ENCODE measurements around the gene ACTL7A.

The ACTL7A gene

DNA sequence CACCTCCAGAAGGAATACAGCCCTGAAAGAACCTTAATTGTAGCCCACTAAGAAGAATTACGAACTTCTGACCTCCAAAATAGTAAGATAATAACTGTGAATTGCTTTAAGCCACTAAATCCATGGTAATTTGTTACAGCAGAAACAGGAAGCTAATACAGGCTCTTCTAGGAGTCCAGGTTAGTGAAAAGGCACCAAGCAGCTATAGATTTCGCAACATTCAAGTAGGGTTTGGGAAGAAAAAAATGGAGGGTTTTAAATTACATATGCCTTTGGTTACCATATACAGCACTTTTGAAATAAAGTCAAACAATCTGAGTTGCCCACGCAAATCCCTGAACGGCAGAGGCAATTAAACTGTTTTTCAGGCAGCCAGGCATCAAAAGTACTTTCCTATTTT lies 1.7 kb upstream of the ACTL7A start:
- DNase-seq (ENCODE audit: extremely low spot score) = no peak
- ChIA-PET CTCF (no interaction called here), POLR2A (no interaction called here)
- no peak for TF ChIP-seq FOXK2 (IDR thresholded peaks at IDR 0.05)
- TF ChIP-seq SP1 (IDR thresholded peaks at IDR 0.05) = no peak
- no peak for TF ChIP-seq FOXM1 (IDR thresholded peaks at IDR 0.05; ENCODE audit: borderline replicate concordance)
- TF ChIP-seq HDGF (IDR thresholded peaks at IDR 0.05; ENCODE audit: borderline replicate concordance) = no peak
- TF ChIP-seq TARDBP (IDR thresholded peaks at IDR 0.05) = no peak
- TF ChIP-seq, protein P1, sequence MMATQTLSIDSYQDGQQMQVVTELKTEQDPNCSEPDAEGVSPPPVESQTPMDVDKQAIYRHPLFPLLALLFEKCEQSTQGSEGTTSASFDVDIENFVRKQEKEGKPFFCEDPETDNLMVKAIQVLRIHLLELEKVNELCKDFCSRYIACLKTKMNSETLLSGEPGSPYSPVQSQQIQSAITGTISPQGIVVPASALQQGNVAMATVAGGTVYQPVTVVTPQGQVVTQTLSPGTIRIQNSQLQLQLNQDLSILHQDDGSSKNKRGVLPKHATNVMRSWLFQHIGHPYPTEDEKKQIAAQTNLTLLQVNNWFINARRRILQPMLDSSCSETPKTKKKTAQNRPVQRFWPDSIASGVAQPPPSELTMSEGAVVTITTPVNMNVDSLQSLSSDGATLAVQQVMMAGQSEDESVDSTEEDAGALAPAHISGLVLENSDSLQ (IDR thresholded peaks at IDR 0.05) = no peak
- TF ChIP-seq ZNF384 (IDR thresholded peaks at IDR 0.05) = no peak
- no peak for TF ChIP-seq ELF4 (IDR thresholded peaks at IDR 0.05)
- TF ChIP-seq L3MBTL2 (conservative IDR thresholded peaks at IDR 0.05) = no peak
- TF ChIP-seq SUZ12 (IDR thresholded peaks at IDR 0.05) = no peak
- TF ChIP-seq BHLHE40 (IDR thresholded peaks at IDR 0.05; ENCODE audit: borderline replicate concordance) = no peak
- TF ChIP-seq CTBP1 (IDR thresholded peaks at IDR 0.05; ENCODE audit: borderline replicate concordance) = no peak
- no peak for TF ChIP-seq LEF1 (IDR thresholded peaks at IDR 0.05; ENCODE audit: borderline replicate concordance)
- TF ChIP-seq NFRKB (IDR thresholded peaks at IDR 0.05) = no peak
- no peak for TF ChIP-seq FOXA1 (IDR thresholded peaks at IDR 0.05)
- TF ChIP-seq ARNT (IDR thresholded peaks at IDR 0.05) = no peak

GRCh38 chr9:108860764-108861163 lies 1.3 kb upstream of the ACTL7A start:
- no peak for TF ChIP-seq SUZ12 (IDR thresholded peaks at IDR 0.05)
- TF ChIP-seq ZNF384 (IDR thresholded peaks at IDR 0.05) = no peak
- TF ChIP-seq BHLHE40 (IDR thresholded peaks at IDR 0.05; ENCODE audit: borderline replicate concordance) = no peak
- no peak for TF ChIP-seq L3MBTL2 (conservative IDR thresholded peaks at IDR 0.05)
- no peak for TF ChIP-seq FOXK2 (IDR thresholded peaks at IDR 0.05)
- TF ChIP-seq LEF1 (IDR thresholded peaks at IDR 0.05; ENCODE audit: borderline replicate concordance) = no peak
- TF ChIP-seq CTBP1 (IDR thresholded peaks at IDR 0.05; ENCODE audit: borderline replicate concordance) = no peak
- TF ChIP-seq HDGF (IDR thresholded peaks at IDR 0.05; ENCODE audit: borderline replicate concordance) = no peak
- no peak for TF ChIP-seq ARNT (IDR thresholded peaks at IDR 0.05)
- TF ChIP-seq, protein P1 (IDR thresholded peaks at IDR 0.05) = no peak
- no peak for TF ChIP-seq FOXM1 (IDR thresholded peaks at IDR 0.05; ENCODE audit: borderline replicate concordance)
- no peak for TF ChIP-seq SP1 (IDR thresholded peaks at IDR 0.05)
- TF ChIP-seq NFRKB (IDR thresholded peaks at IDR 0.05) = no peak
- TF ChIP-seq ELF4 (IDR thresholded peaks at IDR 0.05) = no peak
- TF ChIP-seq FOXA1 (IDR thresholded peaks at IDR 0.05) = no peak
- TF ChIP-seq TARDBP (IDR thresholded peaks at IDR 0.05) = no peak
- POLR2A ChIA-PET = no interaction called here
- CTCF ChIA-PET = no interaction called here
- DNase-seq (ENCODE audit: extremely low spot score) = no peak

GRCh38 chr9:108861464-108861863 lies 602 bp upstream of the ACTL7A start:
- no peak for TF ChIP-seq SUZ12 (IDR thresholded peaks at IDR 0.05)
- TF ChIP-seq NFRKB (IDR thresholded peaks at IDR 0.05) = no peak
- TF ChIP-seq, protein P1 (IDR thresholded peaks at IDR 0.05) = no peak
- TF ChIP-seq HDGF (IDR thresholded peaks at IDR 0.05; ENCODE audit: borderline replicate concordance) = no peak
- no peak for TF ChIP-seq TARDBP (IDR thresholded peaks at IDR 0.05)
- CTCF ChIA-PET = no interaction called here

GRCh38 chr9:108863891-108864290 lies 1.8 kb downstream of the ACTL7A start:
- no peak for DNase-seq (ENCODE audit: extremely low spot score)
- TF ChIP-seq LEF1 (IDR thresholded peaks at IDR 0.05; ENCODE audit: borderline replicate concordance) (no peak), NFRKB (IDR thresholded peaks at IDR 0.05) (no peak), ARNT (IDR thresholded peaks at IDR 0.05) (no peak), CTBP1 (IDR thresholded peaks at IDR 0.05; ENCODE audit: borderline replicate concordance) (no peak), FOXM1 (IDR thresholded peaks at IDR 0.05; ENCODE audit: borderline replicate concordance) (no peak), L3MBTL2 (conservative IDR thresholded peaks at IDR 0.05) (no peak), SUZ12 (IDR thresholded peaks at IDR 0.05) (no peak), FOXK2 (IDR thresholded peaks at IDR 0.05) (no peak), HDGF (IDR thresholded peaks at IDR 0.05; ENCODE audit: borderline replicate concordance) (no peak), SP1 (IDR thresholded peaks at IDR 0.05) (no peak), BHLHE40 (IDR thresholded peaks at IDR 0.05; ENCODE audit: borderline replicate concordance) (no peak), ZNF384 (IDR thresholded peaks at IDR 0.05) (no peak), FOXA1 (IDR thresholded peaks at IDR 0.05) (no peak), TARDBP (IDR thresholded peaks at IDR 0.05) (no peak), ELF4 (IDR thresholded peaks at IDR 0.05) (no peak)
- TF ChIP-seq, protein P1 (IDR thresholded peaks at IDR 0.05) = no peak
- POLR2A ChIA-PET = no interaction called here
- CTCF ChIA-PET = no interaction called here

More at GRCh38 chr9:108861464-108861863, 602 bp upstream of the ACTL7A start:
- POLR2A ChIA-PET = no interaction called here
- DNase-seq (ENCODE audit: extremely low spot score) = no peak

GRCh38 chr9:108864446-108864845 lies 2.4 kb downstream of the ACTL7A start:
- ChIA-PET POLR2A (no interaction called here), CTCF (no interaction called here)
- DNase-seq (ENCODE audit: extremely low spot score) = no peak
- no peak for TF ChIP-seq L3MBTL2 (conservative IDR thresholded peaks at IDR 0.05)
- TF ChIP-seq, protein P1 (IDR thresholded peaks at IDR 0.05) = no peak
- TF ChIP-seq FOXM1 (IDR thresholded peaks at IDR 0.05; ENCODE audit: borderline replicate concordance) = no peak
- no peak for TF ChIP-seq ELF4 (IDR thresholded peaks at IDR 0.05)
- TF ChIP-seq NFRKB (IDR thresholded peaks at IDR 0.05) = no peak
- TF ChIP-seq ZNF384 (IDR thresholded peaks at IDR 0.05) = no peak
- TF ChIP-seq BHLHE40 (IDR thresholded peaks at IDR 0.05; ENCODE audit: borderline replicate concordance) = no peak

Measured in HEK293T (cell line).